COLO829 (cell line): Measurements from ENCODE around the gene IBA57.
A peak's percentile ranks its signal among the peaks of the same experiment; 100 is the strongest.

Source experiments
- DNase-seq: peaks from one replicate; pipeline ENCODE4 v3.0.0; 2012; ENCODE audit warnings: low spot score

Gene IBA57

DNA sequence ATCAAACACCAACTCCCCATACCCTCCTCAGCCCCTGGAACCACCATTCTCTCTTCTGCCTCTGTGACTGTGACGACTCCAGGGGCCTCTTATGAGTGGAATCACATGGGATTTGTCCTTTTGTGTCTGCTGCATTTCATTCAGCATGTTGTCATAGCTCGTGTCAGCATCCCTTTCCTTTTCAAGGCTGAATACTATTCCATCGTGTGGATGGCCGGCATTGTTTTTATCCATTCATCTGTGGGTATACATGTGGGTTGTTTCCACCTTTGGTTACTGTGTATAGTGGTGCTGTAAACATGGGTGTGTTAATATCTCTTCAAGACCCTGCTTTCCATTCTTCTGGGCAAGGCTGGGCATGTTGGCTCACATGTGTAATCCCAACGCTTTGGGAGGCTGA lies 25.2 kb downstream of the IBA57 start:
- DNase-seq = no peak

DNA sequence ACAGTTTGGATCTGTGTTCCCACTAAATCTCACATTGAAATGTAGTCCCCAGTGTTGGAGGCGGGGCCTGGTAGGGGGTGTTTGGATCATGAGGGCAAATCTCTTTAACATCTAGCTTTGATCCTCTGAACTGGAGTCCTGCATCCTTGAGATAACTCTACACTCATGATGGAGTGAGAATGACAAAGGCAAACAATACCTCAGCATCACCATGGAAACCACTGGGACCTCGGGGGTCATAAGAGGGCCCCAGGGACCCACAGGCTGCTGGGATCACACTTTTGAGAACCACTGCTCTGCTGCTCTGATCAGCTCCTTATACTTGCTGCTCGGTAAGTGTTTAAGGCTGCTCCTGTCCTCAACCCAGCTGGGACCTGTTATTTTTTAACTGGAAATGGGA lies 28.8 kb downstream of the IBA57 start:
- DNase-seq = no peak

DNA sequence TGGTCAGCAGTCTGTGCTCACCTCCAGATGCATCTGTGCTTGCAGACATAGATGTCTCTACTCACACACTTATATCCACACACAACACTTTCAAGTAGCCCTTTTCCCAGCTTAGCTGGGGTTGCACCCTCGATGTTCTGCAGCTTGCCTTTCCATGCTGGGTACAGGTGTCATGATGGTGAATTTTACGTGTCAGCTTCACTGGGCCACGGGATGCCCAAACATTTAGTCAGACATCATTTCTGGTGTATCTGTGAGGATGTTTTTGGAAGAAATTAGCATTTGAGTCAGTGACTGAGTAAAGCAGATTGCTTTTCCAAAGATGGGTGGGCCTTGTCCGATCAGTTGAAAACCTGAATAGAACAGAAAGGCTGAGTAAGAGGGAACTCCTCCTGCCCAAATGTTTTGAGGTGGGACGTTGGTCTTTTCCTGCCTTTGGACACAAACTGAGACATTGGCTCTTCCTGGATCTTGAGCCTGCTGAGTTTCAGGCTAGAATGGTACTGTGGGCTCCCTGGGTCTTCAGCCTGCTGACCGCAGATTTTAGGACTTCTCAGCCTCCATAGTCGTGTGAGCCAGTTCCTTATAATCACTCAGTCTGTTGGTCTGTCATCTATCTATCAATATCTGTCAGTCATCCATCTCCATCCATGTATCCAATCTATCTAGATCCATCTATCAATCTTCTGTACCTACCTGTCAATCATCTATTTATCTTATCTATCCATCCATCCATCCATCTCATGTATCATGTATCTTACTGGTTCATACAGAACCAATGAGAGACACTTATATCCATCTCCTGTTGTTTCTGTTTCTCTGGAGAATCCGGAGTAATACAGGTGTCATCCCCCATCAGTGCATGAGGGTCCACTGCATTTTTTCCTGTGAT lies 29.6 kb downstream of the IBA57 start:
- DNase-seq = no peak

DNA sequence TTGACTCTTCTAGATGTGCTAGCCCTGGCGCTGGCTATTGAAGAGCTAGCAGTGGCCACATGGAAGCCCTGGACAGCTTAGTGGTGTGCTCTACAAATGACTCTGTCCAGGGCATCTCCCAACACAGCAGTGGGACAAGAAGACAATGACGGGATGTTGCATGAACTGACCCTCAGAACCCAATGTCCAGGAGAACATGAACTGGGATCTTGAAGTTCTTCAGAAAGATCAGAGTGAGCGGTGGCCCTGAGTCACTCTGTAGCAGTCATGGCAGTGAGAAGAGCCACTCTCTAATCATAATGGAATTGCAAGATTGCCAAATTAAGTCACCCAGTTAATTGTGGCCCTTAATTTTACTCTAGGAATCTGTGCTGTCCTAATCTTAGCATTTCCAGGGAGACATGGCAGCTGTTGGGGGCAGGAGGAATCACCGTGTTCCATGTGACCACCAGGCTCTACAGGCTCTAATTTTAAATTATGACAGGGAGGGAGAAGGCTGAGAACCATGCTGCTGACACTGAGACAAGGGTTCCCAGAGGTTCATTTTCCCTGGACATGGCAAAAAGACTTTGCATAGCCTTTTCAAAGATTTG lies 32.0 kb downstream of the IBA57 start:
- DNase-seq = no peak

DNA sequence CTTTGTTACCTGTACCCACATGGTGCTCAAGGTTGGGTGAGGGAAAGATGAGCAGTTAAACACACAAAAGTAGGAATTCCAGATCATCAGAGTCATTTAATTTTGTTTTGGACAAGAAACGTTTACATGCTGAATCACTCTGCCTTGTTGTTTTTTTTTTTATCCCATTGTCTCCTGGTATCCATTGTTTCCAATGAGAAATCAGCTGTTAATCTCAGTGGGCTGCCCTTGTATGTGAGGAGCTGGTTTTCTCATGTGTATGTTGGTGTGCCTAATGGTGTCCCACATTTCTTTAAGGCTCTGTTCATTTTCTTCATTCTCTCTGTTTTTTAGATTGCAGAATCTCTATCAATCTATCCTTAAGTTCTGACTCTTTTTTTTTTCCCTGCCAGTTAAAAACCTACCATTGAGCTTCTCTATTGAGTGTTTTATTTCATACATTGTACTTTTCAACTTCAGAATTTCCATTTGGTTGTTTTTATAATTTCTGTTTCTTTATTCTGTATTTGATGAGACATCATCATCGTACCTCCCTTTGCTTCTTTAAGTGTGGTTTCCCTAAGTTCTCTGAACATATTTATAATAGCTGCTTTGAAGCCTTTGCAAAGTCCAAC lies 33.5 kb downstream of the IBA57 start:
- peak; percentile 50 for DNase-seq

DNA sequence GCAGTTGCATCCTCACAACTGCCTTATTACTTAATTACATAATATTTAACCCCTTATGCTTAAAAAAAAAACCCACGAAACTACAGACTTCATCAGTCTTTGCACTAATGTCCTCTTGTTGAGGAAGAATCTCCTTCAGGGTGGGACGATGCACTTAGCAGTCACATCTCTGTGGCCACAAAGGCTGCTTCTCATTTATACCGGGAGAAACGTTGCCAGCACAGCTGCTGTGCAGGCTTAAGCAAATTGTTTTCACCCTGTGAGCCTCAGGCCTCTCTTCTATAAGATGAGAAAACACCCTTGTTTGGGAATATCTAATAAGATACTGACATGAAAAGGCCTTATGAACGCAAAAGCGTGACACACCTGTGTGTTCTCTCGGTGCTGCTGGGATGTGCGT lies 39.4 kb downstream of the IBA57 start:
- DNase-seq = no peak

DNA sequence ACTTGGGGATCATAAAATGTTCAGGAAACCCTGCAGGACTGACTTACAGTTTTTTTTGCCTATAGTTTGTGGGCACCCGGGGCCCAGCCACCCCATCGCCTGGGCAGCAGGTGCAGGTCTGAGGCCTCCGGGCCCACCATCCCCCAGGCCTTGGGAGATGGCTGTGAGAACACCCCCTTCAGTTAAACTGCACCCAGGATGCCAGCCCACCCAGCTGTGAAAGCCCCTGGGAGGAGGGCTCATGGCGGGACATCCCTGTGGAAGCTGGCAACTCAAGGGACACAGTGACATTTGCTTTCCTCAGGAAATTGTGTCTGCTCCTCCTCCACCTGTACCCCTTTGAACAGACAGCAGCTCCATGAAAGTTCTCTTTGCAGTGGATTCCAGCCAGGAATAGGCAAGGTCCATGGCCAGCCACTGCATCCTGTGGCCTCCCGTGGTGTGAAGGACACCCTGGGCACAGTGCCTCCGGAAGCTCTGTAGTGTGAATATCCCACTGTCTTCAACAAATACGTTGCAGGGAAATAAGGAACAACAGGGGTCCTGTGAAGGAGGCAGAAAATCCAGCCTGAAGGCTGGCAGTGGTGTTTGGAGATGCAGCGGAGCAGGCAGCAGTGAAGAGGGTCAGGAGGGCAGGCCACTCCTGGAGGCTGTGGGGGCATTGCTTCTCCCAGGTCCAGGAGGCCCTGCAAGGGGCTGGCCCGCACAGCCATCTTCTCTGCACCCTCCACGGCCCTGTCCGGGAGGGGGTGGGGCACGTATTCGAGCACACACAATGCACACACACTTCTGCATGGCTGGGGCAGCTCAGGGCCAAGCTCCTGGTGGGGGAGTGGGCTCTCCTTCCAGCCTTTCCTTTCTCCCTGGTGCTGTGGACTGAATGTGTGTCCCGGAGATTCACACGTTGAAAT lies 40.2 kb downstream of the IBA57 start:
- no peak for DNase-seq

DNA sequence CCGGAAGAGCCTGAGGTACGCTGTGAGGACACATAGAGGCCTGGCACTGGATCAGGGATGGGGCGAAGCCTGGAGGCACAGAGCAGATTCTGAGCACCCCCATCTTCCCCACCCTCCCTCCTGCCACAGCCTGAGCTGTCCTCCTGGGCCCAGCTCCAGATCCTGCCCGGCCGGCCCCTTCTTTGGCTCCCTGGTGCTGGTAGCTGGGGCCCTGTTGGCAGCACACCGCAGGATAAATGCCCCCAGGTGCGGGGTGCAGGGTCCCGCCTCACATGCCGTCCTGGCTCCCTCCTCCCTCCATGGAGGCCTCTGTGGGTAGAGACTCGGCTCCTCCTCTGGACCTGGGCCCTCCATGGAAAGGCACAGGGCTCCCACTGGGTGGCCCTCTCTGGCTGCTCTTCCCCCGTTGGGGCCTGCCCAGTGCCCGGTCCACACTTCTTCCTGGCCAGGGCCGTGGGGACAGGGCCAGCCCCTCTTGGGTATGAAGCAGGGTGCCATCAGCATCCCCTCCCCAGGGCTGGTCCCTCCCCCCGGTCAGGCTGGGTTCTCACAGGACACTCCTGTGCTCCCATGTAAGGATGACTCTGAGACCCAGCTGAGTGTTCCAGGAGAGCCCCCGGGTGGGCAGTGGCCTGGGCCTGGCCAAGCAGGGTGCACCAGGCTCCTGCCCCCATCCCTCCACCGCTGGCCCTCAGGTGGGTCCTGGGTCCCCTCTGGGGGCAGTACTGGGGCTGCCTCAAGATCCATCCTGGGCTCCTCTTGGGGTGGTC lies 41.2 kb downstream of the IBA57 start:
- no peak for DNase-seq

DNA sequence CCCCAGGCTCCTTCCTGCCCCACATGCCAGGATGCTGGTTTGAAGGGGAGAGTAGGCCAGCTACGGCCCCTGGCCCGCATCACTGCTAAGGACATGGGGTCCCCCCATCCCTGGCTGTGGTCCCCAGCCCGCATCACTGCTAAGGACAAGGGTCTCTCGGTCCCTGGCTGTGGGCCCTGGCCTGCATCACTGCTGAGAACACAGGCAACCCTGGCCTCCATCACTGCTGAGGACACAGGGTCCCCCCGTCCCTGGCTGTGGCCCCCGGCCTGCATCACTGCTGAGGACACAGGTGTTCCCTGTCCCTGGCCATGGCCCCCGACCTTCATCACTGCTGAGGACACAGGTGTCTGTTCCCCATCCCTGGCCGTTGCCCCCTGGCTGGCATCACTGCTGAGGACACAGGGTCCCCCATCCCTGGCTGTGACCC lies 41.8 kb downstream of the IBA57 start:
- no peak for DNase-seq

DNA sequence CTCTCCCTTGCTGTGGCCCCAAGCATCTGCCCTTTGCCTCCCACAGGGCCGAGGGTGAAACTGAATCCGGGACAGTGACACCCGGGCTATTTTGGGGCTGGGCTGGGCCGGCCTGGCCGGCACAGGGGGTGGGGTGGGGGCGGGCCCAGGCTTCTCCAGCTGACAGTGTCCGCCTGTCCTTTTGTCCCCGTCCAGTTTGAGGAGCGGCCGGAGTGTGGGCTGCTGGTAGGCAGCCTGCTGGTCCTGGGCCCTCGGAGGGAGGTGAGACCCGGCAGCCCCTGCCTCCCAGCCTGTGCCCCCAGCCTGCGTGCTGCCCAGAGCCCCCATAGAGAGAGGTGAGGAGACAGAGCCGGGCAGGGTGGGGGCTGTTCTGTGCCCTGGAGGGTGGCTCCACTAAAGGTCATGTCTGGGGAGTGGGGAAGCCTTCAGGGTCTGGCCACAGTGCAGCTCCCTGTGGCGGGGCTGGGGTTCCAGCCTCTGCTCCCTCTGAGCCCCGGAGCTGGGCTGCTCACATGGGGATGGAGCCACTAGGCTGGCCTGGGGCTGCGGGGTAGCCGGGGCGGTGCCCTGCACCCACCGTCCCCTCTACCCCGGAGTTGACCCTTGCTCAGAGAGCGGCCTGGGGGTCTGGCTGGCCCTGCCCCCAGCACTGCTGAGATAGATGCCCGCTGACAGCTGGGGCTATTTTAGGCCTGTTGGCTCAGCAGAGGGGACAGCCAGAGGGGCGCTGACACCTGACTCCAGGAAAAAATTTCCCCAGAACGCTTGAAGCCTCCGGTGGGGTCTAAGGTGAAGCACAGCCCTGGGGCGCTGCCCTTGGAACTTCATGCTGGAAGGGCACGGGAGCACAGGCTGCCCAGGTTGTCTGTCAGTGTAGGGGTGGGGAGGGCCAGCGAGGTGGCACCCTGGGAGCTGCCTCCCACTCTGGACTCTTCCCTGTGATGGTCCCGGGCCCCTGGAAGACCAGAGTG lies 42.5 kb downstream of the IBA57 start, which contains the start of gene OBSCN:
TSS of gene OBSCN (plus strand) at position 194 of the 971 bp plus-strand sequence. CDS start 3,740 bp downstream, outside the sequence.
- no peak for DNase-seq

DNA sequence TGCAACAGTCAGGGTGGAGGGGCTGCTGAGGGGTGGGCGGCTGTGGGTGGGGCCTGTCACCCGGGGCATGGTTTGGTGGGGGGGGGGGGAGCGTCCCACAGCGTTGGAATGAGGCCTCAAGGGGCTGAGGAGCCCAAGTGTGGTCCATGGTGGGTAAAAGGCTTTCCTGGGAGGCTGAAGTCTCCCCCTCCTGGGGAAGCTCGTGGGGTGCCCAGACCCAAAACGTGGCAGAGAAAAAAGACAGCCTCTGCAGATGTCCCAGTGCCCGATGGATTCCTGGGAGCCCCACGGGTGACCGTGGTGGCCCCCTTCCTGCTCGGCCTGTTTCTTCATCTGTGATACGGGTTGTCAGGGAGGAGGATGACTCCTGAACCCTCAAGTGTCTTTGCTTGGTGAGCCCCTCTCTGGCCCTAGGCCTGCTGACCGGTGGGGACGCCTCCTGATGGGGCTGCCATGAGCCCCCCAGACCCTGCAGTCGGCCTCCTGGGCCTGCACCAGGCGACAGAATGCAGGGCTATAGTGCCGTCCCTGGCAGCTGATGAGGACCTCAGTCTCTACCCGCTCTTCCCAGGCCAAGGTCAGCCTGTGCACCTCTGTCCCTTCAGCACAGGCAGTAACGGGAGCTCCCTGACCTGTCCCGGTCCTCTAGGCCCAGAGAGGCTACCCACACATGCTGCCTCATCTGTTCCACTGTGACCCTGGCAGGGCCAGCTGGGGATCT lies 43.4 kb downstream of the IBA57 start:
- no peak for DNase-seq

DNA sequence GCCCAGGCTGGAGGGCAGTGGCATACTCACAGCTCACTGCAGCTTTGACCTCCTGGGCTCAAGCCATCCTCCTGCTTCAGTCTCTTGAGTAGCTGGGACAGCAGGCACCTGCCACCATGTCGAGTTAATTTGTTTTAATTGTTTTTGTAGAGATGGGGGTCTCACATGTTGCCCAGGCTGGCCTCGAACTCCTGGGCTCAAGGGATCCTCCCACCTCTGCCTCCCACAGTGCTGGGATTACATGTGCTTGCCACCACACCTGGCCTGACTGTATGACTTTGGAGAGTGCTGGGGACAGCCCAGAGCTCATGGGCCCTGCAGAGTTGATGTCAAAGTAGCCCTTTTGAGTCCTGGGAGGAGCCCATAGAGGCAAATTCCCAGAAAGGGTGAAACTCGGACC lies 44.1 kb downstream of the IBA57 start:
- no peak for DNase-seq

DNA sequence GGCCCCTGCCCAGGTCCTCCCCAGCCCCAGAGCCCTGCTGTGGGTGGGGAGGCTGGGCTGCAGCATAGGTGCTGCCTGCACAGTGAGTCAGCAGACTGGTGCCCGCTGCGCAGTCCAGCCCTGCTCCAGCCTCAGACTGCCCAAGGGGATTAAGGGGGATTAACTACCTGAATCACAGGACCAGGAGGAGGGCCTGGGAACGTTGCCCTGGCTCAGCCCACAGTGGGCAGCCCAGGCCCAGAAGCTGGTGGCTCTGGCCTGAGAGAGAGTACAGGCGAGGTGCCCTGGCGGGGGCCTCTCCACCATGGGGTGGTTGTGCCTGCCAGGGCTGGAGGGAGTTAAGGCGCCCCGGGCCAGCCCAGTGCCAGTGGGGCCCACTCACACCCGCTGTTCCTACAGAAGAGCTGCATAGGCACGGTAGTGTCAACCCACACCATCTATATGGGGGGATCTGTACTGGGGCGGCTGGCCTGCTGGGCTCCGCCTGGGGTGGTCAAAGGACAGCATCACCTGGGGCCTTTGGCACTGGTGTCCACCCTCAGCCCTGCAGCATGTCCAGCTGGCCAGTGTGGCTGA lies 44.6 kb downstream of the IBA57 start:
- DNase-seq = no peak

DNA sequence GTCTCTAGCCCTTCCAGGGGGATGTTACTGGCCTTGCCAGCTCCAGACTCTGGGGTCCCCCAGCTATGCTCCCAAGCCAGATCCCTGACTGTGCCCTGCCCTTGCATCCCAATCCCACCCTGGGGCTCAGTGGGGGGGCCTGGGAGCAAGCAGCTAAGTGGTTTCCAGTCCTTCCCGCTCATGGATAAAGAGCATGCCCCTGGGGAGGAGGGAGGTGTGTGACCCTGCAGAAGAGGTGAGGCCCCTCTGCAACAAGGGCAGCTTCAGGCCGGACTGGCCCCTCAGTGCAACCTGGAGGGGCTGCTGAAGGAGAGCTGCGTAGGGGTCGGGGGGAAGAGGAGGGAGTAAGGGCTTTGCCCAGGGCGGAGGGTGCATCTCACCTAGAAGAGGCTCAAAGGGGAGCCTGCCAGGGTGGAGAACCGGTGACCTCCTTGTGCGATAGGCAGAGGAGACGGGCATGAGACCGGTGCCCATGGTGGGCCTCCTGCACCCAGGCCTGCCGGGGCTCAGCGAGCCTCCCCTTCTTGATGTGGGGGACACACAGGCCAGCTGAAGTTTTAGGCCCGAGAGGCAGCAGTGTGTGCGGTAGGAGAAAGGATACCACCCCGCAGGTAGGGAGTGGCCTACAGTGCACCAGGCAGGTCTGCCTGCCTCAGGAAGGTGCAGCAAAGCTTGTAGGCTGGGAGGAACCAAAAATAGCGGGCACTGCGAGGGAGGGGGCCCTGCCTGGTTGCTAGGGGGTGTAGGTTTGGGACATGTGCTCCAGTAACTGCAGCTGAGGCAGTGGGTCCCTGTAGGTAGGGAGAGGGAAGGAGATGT lies 45.3 kb downstream of the IBA57 start:
- DNase-seq = no peak

DNA sequence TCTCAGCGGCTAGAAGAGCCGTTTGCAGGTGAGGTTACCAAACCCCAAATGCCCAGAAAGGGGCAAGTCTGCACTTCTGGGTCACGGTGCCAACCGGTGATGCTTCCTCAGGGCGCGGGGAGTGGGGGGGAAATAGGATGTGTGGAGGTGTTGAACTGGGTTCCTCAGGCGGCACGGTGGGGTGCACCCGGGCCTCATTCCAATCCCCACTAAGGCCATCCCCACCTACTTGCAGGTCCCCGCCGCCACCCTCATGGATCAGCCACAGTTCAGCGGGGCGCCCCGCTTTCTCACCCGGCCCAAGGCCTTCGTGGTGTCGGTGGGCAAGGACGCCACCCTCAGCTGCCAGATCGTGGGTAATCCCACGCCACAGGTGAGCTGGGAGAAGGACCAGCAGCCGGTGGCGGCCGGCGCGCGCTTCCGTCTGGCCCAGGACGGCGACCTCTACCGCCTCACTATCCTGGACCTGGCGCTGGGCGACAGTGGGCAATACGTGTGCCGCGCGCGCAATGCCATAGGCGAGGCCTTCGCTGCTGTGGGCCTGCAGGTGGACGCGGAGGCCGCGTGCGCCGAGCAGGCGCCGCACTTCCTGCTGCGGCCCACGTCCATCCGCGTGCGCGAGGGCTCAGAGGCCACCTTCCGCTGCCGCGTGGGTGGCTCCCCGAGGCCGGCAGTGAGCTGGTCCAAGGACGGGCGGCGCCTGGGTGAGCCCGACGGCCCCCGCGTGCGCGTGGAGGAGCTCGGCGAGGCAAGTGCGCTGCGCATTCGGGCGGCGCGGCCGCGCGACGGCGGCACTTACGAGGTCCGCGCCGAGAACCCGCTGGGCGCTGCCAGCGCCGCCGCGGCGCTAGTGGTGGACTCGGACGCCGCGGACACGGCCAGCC lies 46.2 kb downstream of the IBA57 start:
- no peak for DNase-seq

DNA sequence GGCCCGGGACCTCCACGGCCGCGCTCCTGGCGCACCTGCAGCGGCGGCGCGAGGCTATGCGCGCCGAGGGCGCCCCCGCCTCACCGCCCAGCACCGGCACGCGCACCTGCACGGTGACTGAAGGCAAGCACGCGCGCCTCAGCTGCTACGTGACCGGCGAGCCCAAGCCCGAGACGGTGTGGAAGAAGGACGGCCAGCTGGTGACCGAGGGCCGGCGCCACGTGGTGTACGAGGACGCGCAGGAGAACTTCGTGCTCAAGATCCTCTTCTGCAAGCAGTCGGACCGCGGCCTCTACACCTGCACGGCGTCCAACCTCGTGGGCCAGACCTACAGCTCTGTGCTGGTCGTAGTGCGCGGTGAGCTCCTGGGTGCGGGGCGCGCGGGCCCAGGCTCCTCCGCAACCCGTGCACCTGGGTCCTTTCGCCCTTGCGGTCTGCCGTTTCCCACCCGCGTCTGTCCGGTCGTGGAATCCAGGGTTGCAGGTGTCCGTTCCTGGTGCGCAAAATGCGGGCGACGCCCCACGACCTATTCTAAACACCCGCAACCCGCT lies 46.9 kb downstream of the IBA57 start:
- no peak for DNase-seq
